GM12891 (cell line): ENCODE data around the gene CLCN1.

ENCODE experiments used
- PAX5 ChIP-seq: IDR thresholded peaks from 2 replicates; pipeline ENCODE4 v1.6.1; 2011; ENCODE audit warnings: low read length, moderate library complexity, mild to moderate bottlenecking; ENCODE audit not compliant: insufficient read depth, severe bottlenecking
- POLR2A ChIP-seq: IDR thresholded peaks from 2 replicates; pipeline ENCODE4 v1.6.1; 2011; ENCODE audit warnings: low read depth, low read length, control low read depth
- POLR2AphosphoS5 ChIP-seq: IDR thresholded peaks from 2 replicates; pipeline ENCODE4 v1.6.1; 2011; ENCODE audit warnings: low read depth, low read length, control low read depth
- POU2F2 ChIP-seq: IDR thresholded peaks from 2 replicates; pipeline ENCODE4 v1.6.1; 2011; ENCODE audit warnings: low read depth, mild to moderate bottlenecking, control low read depth, low read length, moderate library complexity
- SPI1 ChIP-seq: IDR thresholded peaks from 2 replicates; pipeline ENCODE4 v1.6.1; 2011; ENCODE audit warnings: low read depth, low read length, control low read depth
- TAF1 ChIP-seq: IDR thresholded peaks from 2 replicates; pipeline ENCODE4 v1.6.1; 2011; ENCODE audit warnings: low read depth, low read length, control low read depth

GRCh38 chr7:143382791-143383641 is 67.1 kb downstream of the CLCN1 start:
- TF ChIP-seq POLR2A (no peak), TAF1 (no peak), PAX5 (no peak), POLR2AphosphoS5 (0 out of 2 replicates have a peak, but pooled peaks have one; percentile 7), SPI1 (no peak), POU2F2 (no peak)
